ENCODE results near the gene ULK2.

DNA sequence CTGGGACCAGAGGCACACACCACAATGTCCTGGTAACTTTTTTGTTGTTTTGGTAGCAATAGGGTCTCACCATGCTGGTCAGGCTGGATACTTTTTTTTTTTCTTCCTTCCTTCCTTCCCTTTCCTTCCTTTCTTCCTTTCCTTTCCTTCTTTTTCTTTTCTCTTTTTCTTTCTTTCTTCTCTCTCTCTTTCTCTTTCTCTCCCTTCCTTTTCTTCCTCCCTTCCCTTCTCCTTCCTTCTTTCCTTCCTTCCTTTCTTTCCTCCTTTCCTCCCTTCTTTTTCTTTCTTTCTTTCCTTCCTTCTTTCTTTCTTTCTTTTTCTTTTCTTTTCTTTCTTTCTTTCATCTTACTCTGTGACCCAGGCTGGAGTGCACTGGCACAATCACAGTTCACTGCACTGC, 18.4 kb upstream of the ULK2 start:
- TF ChIP-seq, protein P1, sequence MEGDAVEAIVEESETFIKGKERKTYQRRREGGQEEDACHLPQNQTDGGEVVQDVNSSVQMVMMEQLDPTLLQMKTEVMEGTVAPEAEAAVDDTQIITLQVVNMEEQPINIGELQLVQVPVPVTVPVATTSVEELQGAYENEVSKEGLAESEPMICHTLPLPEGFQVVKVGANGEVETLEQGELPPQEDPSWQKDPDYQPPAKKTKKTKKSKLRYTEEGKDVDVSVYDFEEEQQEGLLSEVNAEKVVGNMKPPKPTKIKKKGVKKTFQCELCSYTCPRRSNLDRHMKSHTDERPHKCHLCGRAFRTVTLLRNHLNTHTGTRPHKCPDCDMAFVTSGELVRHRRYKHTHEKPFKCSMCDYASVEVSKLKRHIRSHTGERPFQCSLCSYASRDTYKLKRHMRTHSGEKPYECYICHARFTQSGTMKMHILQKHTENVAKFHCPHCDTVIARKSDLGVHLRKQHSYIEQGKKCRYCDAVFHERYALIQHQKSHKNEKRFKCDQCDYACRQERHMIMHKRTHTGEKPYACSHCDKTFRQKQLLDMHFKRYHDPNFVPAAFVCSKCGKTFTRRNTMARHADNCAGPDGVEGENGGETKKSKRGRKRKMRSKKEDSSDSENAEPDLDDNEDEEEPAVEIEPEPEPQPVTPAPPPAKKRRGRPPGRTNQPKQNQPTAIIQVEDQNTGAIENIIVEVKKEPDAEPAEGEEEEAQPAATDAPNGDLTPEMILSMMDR (IDR thresholded peaks at IDR 0.05) = no peak
- no peak for TF ChIP-seq EZH2 (IDR thresholded peaks at IDR 0.05)

Data from neural progenitor cell (in vitro differentiated cells).